HG03521 (cell line): ENCODE data around the gene VANGL1.

Experiments used
- ATAC-seq: cut with Tn5 transposase; IDR thresholded peaks from one replicate; pipeline ENCODE4 v1.9.1; 2021; ENCODE audit warnings: mild to moderate bottlenecking, moderate library complexity; ENCODE audit not compliant: unreplicated experiment

Gene VANGL1

DNA sequence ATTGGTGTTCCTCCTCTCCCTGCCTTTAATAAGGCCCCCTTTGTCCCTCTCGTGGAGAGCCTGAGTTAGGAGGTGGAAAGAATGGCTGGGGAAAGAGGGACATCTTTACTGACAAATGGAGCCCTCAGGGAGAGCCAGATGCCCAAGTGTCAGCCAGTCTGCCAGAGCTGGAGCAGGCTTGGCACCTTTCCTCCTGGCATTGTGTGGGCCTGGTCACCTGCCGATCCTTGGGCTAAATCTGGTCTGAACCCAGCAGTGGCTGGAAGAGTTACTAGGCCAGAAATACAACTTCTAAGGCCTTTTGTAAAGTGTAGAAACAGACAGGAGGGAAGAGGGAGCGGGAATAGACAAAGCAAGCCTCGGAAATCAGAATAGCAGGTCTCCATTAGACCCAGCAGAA lies 24.9 kb downstream of the VANGL1 start:
- ATAC-seq = no peak

DNA sequence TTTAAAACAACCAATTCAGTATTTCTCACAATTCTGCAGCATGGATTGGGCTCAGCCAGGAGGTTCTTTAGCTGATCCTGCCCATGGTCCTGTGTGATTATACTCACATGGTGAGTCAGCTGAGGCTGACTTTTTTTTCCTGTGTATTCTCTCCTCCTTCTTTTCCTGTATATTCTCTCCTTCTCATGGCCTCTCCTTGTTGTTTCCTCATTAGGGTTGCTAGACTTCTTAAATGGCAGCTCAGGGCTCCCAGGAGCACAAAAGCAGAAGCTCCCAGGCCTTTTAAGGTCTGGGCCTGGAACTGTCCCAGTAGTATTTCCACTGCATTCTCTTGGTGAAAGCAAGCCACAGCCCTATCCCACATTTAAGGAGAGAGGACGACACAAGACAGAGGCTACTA lies 26.8 kb downstream of the VANGL1 start:
- ATAC-seq = no peak

DNA sequence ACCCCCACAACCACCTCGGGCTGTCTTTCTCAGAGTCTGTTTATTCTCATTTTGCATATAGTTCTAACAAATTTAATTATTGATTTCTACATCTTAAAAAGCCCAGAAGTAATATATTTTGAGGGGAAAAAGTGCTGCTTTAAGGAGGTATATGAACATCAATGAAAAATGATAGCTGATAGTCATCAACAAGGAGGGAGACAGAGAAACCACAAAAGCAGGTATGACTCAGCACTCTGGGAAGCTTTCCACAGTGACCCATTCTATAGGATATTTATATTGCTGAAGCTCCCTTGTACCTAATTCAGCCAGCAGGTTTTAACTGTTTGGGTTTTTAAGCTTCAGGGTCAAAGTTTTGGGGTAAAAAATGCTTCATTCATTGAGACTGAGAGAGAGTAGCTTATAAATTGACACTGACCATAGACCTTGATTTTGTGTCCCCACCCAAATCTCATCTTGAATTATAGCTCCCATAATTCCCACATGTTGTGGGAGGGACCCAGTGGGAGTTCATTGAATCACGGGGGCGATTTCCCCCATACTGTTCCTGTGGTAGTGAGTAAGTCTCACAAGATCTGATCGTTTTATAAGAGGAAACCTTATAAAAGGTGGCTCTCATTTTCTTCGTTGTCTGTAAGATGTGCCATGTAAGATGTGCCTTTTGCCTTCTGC lies 27.4 kb downstream of the VANGL1 start:
- ATAC-seq = no peak

- ATAC-seq = no peak
Measured at GRCh38 chr1:115669886-115670285, 28.1 kb downstream of the VANGL1 start.

- ATAC-seq = no peak
Measured at GRCh38 chr1:115670476-115671175, 28.9 kb downstream of the VANGL1 start.

DNA sequence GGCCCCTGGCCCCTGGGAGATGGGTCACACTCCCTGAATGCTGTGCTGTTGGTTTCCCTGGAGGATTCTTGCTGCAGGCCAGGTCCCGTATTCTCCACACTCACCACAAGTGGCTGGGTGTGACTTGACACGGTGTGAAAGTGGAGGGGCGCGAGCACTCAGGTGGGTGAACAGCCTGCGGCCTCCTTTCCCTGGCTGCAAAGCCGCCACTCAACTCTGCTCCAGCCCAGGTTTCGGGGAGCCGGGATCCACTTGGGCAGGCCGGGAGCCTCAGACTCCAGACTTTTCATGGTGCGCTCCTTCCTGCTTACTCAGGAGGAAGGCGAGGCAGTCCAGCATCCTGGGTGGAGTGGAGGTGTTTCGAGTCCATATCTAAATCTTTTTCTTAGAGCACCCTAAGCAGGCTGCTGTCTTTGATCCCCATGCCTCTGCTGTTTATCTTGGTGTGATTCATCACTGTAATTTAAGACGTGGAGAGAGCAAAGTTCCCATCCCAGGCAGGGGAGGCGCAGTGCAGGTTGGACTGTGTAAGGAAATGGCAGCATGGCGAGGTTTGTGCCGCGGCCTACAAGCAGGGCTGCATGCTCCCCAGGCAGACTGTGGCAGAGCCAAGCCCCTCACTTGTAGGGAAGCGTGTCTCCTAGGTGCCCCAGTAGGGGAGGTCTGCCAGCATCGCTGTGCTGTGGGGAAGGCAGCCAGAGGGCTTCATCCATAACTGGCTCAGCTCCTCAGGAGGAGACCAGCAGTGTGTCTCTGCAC lies 29.6 kb downstream of the VANGL1 start:
- no peak for ATAC-seq

DNA sequence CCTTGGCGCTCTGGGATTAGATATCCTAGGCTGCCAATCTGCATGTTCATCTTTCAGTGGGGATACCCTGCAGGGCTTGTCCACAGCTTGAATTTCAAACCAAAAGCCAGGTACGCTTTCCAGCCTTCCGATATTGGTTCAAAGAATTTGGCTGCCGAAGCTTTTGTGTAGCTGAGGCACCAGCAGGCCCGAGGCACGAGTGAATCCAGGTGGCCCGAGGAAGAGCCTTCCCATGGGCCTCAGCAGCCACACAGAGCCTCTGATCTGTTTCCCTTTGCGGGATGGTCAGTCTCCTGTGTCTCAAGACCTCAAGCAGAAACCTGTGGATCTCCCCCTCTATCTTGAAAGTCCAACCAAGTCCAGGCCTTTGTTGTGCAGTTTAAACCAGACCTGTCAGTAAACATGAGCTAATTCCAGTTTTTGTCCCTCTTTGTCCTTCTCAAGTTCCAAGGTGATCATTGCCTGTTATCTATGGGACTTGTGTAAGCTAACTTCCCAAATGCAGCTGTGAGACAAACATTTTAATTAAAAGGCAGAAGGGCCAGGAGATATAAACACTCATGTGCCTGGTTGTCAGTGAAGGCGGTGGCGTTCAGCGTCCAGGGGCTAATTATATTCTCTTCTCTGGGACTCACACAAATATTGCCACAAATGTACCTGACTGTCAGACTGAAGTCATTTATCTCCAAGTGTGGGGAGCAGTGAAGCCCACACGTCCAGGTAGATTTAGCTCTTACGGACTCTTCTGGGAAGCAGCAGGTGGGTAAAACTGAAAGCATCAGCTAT lies 30.6 kb downstream of the VANGL1 start:
- no peak for ATAC-seq

DNA sequence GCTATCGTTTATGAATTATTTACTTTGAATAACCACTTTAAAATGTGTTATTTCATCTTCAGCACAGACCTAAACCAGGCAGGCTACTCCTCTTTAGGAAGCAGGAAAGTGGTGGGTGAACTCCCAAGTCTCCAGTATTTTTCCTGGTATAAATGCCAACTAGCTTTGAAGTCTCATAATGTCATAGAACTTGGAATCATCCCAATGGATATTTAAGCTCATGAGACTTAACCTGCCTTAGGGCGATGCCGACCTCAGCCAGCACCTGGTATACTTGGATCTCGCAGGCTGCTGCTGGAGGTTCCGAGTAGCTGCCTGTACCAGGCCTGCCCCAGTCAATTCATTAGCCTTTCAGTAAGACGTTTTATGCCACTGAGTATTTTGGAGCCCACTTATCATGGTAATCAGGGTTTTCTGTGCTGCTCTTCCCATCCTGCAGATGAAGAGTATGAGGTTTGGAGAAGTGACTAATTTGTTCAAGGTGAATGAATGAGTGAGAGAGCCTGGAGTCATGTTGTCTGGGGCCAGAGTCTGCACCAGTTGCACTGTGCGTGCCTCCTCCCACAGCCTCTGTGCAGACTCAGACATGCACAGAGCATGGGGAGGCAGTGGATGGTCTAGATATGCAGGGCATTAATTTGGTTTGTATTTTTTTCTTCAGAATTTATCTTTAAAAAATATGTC lies 34.9 kb downstream of the VANGL1 start:
- ATAC-seq = no peak

- no peak for ATAC-seq
Measured at GRCh38 chr1:115677182-115677555, 35.4 kb downstream of the VANGL1 start.

GRCh38 chr1:115677565-115677964 lies 35.8 kb downstream of the VANGL1 start:
- ATAC-seq = no peak

GRCh38 chr1:115678141-115678540 lies 36.4 kb downstream of the VANGL1 start:
- no peak for ATAC-seq

DNA sequence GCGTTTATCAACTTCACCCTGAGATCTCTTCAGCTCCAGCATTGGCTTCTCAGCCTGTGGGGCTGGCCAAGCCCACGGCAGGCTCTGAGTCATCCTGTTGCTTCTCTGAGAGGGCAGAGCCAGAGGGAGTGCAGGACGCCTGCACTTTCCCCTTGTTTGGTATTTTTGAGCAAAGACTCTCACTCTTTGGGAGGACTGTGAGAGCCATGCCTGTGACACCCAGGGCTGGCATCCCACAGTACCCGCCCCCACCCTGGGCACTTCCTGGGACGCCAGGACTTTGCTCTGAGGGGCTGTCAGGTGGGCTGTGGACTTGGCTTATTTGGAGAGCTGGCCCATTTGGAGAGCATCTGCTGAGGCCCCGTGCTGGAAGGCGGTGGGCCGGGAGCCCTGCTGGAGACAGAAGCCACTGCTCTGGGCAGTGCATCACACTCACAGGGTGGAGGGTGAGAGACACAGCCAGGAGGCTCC lies 37.4 kb downstream of the VANGL1 start:
- ATAC-seq = no peak

- no peak for ATAC-seq
Measured at GRCh38 chr1:115680730-115681111, 39.0 kb downstream of the VANGL1 start.

GRCh38 chr1:115682792-115683191 lies 41.0 kb downstream of the VANGL1 start:
- no peak for ATAC-seq

GRCh38 chr1:115685029-115685705 lies 43.4 kb downstream of the VANGL1 start:
- no peak for ATAC-seq

- ATAC-seq = no peak
Measured at GRCh38 chr1:115687744-115688143, 46.0 kb downstream of the VANGL1 start.

GRCh38 chr1:115690972-115691371 lies 49.2 kb downstream of the VANGL1 start:
- no peak for ATAC-seq

- no peak for ATAC-seq
Measured at GRCh38 chr1:115692224-115692623, 50.5 kb downstream of the VANGL1 start.

GRCh38 chr1:115694805-115695204 lies 53.0 kb downstream of the VANGL1 start:
- no peak for ATAC-seq

- ATAC-seq = no peak
Measured at GRCh38 chr1:115697619-115698018, 55.8 kb downstream of the VANGL1 start.
